ENCODE data around the gene ABHD6.
A peak's percentile ranks its signal among the peaks of the same experiment; 100 is the strongest.
"Not testable (repeated sequence)": the region's sequence is repeated elsewhere in the genome, so short reads cannot be mapped to it uniquely, and the experiment has no call there.

The ABHD6 gene

DNA sequence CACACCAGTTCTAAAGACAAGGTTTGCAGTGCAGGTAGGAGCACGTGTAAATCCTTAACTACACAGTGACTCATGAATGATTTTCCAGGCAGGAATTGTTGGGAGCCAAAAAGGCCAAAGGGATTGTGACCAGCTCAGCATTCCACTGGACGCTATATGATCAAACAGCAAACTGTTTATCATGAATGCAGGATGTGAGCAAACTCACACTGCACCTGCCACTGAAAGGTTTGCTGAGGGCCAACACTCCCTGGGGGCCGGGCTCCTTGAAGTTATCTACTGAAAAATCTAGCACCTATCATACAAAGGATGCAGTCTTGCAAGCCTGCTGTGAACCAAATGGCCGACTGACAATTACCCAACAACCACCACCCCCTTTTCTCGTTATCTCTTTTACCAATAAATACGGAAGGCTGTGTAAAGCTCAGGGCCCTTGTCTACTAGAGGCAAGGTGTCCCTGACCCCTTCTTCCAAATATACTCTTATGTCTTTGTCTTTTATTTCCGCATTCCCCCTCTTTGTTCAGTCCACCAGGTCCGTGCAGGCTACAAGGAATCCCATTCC is 15.3 kb upstream of the ABHD6 start:
- H3K4me1 Mint-ChIP-seq = peaks cover 16% of the 10 kb centered on the region
- H3K27ac Mint-ChIP-seq = no peak overlapping the region
- no peak overlapping the region for H3K4me3 Mint-ChIP-seq
- H3K27me3 Mint-ChIP-seq = no peaks in the 10 kb centered on the region
- H3K9me3 Mint-ChIP-seq = no peaks in the 10 kb centered on the region
- H3K36me3 Mint-ChIP-seq = no peaks in the 10 kb centered on the region
- ATAC-seq = no peak

DNA sequence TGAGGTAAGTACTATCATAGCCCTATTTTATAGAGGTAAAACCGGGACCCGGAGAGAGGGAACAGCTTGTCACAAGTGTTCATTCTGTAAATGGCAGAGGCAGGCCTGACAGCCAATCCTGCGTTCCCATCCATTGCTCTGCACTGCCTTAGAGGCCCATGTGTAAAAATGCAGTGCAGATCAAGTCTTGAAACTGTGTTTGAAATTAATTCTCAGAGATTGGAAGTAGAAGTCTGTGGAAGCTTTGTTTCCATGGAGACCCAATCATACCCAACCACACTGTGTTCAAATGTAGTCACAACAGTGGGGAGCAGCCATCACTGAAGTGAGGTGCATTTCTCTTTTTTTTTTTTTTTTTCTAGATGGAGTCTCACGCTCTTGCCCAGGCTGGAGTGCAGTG is 13.7 kb upstream of the ABHD6 start:
- Mint-ChIP-seq H3K4me3 (no peak overlapping the region), H3K27me3 (no peaks in the 10 kb centered on the region), H3K36me3 (no peaks in the 10 kb centered on the region), H3K27ac (no peak overlapping the region), H3K9me3 (no peaks in the 10 kb centered on the region), H3K4me1 (peaks cover 6% of the 10 kb centered on the region)
- ATAC-seq = no peak

DNA sequence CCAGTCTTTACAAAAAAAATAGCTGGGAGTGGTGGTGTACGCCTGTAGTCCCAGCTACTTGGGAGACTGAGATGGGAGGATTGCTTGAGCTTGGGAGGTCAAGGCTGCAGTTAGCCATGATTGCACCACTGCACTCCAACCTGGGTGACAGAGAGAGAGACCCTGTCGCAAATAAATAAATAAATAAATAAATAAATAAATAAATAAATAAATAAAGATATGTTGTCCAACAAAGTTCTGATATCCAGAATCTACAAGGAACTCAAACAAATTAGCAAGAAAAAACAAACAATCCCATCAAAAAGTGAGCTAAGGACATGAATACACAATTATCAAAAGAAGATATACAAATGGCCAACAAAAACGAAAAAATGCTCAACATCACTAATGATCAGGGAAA is 9.7 kb upstream of the ABHD6 start:
- H3K36me3 Mint-ChIP-seq, H3K27ac Mint-ChIP-seq, H3K27me3 Mint-ChIP-seq, H3K4me3 Mint-ChIP-seq, H3K9me3 Mint-ChIP-seq, ATAC-seq: not testable (repeated sequence)
- H3K4me1 Mint-ChIP-seq = peaks cover 33% of the 10 kb centered on the region

DNA sequence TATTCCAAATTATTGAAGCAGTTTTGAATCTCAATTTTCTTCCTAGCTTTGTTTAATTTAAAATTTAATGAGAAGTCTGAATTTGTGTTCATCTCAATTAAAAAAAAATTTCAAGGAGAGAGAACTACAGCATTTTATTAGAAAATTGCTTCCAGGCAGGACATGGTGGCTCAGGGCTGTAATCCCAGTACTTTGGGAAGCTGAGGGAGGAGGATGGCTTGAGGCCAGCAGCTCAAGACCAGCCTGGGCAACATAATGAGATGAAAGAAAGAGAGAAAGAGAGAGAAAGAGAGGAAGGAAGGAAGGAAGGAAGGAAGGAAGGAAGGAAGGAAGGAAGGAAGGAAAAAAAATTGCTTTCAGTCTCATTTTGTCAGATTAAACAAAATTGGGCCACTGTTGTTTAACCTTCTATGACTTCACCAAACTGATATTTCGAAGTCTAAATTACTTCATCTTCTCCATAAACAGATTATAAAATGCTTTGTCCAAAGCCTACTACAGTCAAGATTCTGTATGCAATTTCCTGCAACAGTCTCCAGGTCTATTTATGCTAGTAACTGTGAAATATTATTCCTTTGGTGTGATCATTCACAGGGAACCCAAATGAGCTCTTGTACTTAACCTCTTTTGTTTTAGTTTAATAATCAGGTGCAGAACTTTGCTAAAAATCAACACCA is 6.6 kb upstream of the ABHD6 start:
- no peak for ATAC-seq
- no peaks in the 10 kb centered on the region for H3K27me3 Mint-ChIP-seq
- H3K27ac Mint-ChIP-seq = peak overlapping the region; percentile 95
- no peaks in the 10 kb centered on the region for H3K36me3 Mint-ChIP-seq
- H3K9me3 Mint-ChIP-seq = peaks cover 3% of the 10 kb centered on the region
- no peak overlapping the region for H3K4me3 Mint-ChIP-seq
- H3K4me1 Mint-ChIP-seq = peaks cover 52% of the 10 kb centered on the region

DNA sequence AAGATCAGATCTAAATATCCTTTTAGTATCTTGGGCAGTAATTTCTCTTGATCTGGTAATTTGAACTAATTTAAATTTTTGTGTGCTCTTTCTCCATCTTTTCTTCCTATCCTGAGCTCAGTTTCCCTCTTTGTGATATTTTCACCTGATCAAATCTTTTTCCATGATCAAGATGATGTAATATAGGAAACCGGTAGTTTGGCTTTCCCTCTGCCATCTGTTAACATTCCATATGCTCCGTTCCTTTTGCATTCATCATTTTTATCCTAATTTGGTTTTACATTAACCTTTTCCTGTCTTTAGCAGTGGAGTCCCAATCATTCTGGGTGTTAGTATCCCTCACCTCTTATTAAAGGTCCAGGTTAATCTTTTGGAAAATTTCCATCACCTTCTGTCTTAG is 5.9 kb upstream of the ABHD6 start:
- no peaks in the 10 kb centered on the region for H3K27me3 Mint-ChIP-seq
- H3K36me3 Mint-ChIP-seq = no peaks in the 10 kb centered on the region
- H3K4me3 Mint-ChIP-seq = no peak overlapping the region
- peaks cover 3% of the 10 kb centered on the region for H3K9me3 Mint-ChIP-seq
- ATAC-seq = no peak
- peak overlapping the region; percentile 95 for H3K27ac Mint-ChIP-seq
- H3K4me1 Mint-ChIP-seq = peaks cover 58% of the 10 kb centered on the region

DNA sequence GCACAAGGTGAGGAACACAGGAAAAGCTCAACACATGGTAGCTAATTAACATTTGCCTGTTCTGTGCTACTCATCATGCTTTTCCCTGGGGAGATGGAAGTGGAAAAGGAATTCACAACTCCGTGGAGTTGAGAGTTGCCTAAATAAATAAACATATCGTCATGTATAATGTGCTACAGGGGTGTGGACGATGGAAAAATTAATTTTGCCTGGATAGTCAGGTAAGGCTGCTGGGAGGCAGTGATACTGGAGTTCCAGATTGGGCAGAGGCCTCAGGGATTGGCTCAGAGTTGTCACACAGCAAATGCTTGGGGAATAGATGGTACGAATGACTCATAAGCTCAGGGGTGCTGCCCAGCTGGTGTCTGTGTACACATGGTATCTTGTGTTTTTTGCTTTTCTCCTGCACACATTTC is 3.1 kb upstream of the ABHD6 start:
- Mint-ChIP-seq H3K27me3 (no peaks in the 10 kb centered on the region), H3K36me3 (no peaks in the 10 kb centered on the region), H3K27ac (peak overlapping the region; percentile 95), H3K4me3 (peak overlapping the region; percentile 15), H3K4me1 (peaks cover 71% of the 10 kb centered on the region), H3K9me3 (peaks cover 2% of the 10 kb centered on the region)
- ATAC-seq = no peak

DNA sequence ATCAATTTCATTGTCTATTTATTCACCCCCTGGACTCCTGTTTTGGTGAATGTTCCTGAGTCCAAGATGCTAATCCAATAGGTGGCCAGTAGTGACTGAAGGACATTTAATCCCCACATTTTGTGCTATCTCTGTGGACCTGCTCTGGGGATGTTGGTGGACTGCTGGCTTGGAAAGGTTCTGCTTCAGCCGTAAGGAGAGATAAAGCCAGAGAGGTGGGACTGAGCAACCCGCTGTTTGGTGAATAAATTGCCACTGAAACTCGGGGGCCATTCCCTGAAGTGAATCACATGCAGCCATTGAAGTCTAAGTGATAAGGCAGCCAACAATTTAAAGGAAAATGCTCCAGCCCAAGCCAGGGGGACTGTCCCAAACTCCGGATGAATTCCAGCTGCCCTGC is 1.6 kb upstream of the ABHD6 start:
- ATAC-seq = no peak
- Mint-ChIP-seq H3K27me3 (no peaks in the 10 kb centered on the region), H3K27ac (peak overlapping the region; percentile 87), H3K36me3 (no peaks in the 10 kb centered on the region), H3K4me3 (peak overlapping the region; percentile 97), H3K9me3 (no peaks in the 10 kb centered on the region), H3K4me1 (peaks cover 65% of the 10 kb centered on the region)

DNA sequence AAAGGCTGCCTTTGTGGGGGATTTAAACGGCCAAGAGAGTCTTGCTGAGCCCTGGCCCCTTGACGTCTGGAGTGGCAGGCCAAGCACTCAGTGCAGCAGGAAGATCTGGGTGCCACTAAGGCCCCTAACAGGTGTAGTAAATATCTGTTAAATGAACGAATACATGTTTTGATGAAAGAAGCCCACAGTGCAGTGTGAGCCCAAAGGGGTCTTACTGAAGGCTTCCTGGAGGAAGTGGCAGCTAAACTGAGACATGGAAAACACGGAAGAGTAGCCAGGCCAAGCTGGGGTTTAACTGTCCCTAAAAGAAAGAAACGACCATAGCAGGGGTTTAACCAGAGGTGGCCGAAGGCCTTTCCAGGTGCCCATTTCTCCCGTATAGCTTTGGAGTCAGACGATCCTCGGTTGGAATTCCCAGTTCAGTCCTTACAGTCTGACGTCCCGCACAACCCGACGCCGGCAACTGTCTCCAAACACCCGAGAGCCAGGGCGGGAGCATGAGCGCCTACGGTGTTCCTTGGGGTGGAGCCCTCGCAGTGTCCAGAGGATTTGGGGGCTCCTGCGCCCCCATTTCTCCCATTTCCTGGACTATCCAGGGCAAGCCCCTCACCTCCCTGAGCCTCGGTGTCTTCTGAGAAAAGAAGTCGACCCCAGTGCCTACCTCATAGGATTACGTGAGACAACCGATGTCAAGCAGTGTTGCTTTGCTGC is 910 bp upstream of the ABHD6 start:
- Mint-ChIP-seq H3K4me3 (peak overlapping the region; percentile 97), H3K36me3 (peaks cover 1% of the 10 kb centered on the region), H3K27me3 (no peaks in the 10 kb centered on the region), H3K9me3 (no peaks in the 10 kb centered on the region), H3K4me1 (peaks cover 65% of the 10 kb centered on the region), H3K27ac (peak overlapping the region; percentile 87)
- no peak for ATAC-seq

DNA sequence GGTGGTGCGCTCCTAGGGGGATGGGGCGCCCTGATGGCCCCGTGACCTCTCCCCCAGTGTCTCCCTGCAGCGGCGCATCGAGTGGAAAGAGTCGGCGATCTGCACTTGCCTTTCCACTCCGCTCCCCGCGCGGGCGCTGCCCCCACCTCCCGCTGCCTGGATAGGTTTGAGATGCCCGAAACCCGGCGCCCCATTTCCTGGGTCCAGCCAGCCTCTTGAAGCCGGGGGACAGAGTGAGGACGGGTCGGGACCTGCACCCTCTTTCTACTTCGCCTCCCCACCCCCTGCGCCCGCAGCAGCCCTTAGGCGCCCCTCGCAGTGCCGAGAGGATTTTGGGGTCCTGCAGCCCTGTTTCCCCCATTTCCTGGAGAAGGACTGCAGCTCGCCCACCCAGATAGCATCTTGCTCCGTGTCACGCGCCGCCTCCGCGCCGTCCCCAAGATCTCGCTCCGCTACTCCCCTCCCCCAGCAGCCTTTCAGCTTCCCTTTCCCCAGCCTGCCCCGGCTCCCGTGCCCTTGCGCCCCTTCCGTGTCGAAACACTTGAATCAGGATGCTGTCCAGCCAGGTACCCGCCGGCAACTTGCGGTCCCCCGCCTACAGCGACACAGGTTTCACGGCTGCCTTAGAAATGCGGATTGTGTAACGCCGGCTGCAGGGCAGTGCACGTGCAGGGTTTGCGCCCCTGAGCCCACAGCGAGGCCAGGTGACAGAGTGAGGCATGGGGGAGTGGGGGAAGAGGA is 519 bp downstream of the ABHD6 start:
- Mint-ChIP-seq H3K9me3 (no peaks in the 10 kb centered on the region), H3K27ac (peak overlapping the region; percentile 87), H3K27me3 (no peaks in the 10 kb centered on the region), H3K4me3 (peak overlapping the region; percentile 97), H3K4me1 (peaks cover 59% of the 10 kb centered on the region), H3K36me3 (peaks cover 4% of the 10 kb centered on the region)
- ATAC-seq = peak; percentile 40

DNA sequence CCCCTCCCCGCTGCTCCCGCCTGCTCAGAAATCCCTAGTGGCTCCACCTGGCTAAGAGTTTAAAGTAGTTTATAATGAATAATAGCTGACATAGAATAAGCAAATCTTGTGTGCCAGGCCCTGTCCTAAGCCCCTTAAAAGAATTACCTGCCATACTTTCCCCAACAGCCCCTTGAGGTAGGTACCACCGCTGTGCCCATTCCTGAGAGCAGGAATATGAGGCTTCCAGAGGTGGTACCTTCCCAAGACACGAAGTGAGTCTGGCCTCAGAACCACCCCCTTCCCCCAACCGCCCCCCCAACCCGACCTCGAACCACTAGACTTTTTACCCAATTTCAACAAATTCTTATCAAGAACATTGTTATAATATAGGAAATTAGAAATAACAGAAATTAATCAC is 1.2 kb downstream of the ABHD6 start:
- no peaks in the 10 kb centered on the region for H3K27me3 Mint-ChIP-seq
- H3K4me1 Mint-ChIP-seq = peaks cover 59% of the 10 kb centered on the region
- no peak for ATAC-seq
- no peaks in the 10 kb centered on the region for H3K9me3 Mint-ChIP-seq
- H3K27ac Mint-ChIP-seq = peak overlapping the region; percentile 87
- peak overlapping the region; percentile 97 for H3K4me3 Mint-ChIP-seq
- peaks cover 4% of the 10 kb centered on the region for H3K36me3 Mint-ChIP-seq

DNA sequence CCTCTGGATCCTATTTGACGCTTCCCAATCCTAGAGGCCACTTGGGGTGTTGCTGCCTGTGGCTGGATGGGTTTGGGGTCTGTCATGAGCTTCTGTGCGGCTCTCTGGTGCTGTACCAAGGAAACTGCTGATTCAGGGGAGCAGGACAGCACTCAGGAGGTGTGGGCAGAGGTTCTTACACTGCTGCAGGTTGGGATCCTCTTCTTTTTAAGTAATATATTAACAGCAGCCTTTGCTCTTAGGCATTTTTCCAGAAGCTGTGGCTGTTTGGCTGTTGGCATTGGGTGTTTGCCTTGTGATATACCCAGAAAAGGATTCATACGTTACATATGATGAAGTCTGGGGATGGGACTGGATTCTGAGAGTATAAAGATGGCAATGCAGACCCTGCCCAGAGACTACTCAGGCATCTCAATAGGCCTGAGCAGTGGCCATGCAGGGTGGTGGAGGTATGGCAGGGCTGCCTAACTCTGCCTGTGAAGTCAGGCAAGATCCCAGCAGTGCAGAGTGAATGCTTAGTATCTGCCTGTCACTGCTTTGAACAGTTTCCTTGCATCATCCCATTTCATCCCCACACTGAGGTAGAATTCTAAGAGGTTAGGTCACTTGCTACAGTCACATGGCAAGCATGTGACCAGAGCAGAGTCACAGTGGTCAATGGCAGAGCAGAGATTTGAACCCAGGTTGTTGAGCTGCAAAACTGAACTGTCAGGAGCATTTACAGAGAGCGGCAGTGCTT is 3.9 kb downstream of the ABHD6 start:
- H3K4me3 Mint-ChIP-seq = no peak overlapping the region
- H3K27me3 Mint-ChIP-seq = no peaks in the 10 kb centered on the region
- ATAC-seq = no peak
- peaks cover 4% of the 10 kb centered on the region for H3K36me3 Mint-ChIP-seq
- H3K27ac Mint-ChIP-seq = peak overlapping the region; percentile 5
- no peaks in the 10 kb centered on the region for H3K9me3 Mint-ChIP-seq
- H3K4me1 Mint-ChIP-seq = peaks cover 55% of the 10 kb centered on the region

DNA sequence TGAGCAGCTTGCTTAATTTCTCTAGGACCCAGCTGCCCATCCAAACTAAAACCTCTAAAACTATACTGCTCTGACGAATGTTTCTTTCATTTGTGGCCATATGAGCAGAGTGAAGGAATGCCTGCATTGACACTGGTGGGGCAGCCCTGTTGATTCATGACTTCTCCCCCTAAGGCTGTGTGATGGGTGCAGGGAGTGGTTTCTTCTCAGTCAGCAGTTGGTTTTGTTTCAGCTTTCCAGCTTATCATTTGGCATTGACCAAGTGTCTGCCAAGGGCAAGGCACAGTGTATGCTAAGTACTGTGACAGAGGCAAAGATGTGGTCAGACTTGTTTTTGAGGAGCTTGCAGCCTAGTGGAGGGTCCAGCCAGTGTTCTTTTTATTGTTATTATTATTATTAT is 4.7 kb downstream of the ABHD6 start:
- no peak for ATAC-seq
- Mint-ChIP-seq H3K4me3 (no peak overlapping the region), H3K9me3 (no peaks in the 10 kb centered on the region), H3K27ac (peak overlapping the region; percentile 5), H3K4me1 (peaks cover 49% of the 10 kb centered on the region), H3K27me3 (no peaks in the 10 kb centered on the region), H3K36me3 (peaks cover 4% of the 10 kb centered on the region)

DNA sequence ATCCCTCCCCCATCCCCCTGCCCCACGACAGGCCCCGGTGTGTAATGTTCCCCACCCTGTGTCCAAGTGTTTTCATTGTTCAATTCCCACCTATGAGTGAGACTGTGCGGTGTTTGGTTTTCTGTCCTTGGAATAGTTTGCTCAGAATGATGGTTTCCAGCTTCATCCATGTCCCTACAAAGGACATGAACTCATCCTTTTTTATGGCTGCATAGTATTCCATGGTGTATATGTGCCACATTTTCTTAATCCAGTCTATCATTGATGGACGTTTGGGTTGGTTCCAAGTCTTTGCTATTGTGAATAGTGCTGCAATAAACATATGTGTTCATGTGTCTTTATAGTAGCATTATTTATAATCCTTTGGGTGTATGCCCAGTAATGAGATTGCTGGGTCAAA is 5.3 kb downstream of the ABHD6 start:
- ATAC-seq, H3K27ac Mint-ChIP-seq, H3K4me3 Mint-ChIP-seq, H3K9me3 Mint-ChIP-seq, H3K27me3 Mint-ChIP-seq, H3K36me3 Mint-ChIP-seq: not testable (repeated sequence)
- H3K4me1 Mint-ChIP-seq = peaks cover 52% of the 10 kb centered on the region

DNA sequence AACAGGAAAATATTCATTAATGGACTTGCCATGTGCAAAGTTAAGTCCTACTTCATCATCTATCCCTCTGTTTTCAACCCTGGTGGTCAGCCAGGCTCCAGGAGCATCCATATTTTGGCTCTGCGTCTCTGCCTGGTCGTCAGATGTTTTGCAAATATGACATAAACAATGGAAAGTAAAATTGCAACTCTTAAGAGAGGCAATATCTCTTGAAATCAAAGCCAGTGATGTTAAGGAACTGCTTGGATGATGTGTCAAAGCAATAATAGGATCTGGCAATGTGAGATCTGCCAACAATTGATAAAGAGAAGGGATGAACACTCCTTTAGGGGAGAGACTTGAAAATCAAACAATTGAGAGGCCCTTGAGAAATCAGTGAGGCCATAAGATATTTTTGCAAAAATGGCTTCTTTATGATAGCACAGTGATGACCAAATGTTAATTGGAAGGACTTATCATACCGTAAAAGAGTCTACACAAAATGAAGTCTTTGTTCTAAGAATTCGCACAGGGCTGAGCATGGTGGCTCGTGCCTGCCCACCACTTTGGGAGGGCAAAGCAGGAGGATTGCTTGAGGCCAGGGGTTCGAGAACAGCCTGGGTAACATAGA is 6.5 kb downstream of the ABHD6 start:
- peaks cover 11% of the 10 kb centered on the region for H3K36me3 Mint-ChIP-seq
- no peaks in the 10 kb centered on the region for H3K9me3 Mint-ChIP-seq
- H3K4me3 Mint-ChIP-seq = no peak overlapping the region
- H3K4me1 Mint-ChIP-seq = peaks cover 54% of the 10 kb centered on the region
- H3K27ac Mint-ChIP-seq = no peak overlapping the region
- ATAC-seq = no peak
- no peaks in the 10 kb centered on the region for H3K27me3 Mint-ChIP-seq
